H9 (cell line): Measurements from ENCODE around the gene SRP72. TPM values are rescaled to one million over a fixed set of nuclear protein-coding genes. Genes with fewer than 3 reads are reported as not detected.

Experiments used
- DNase-seq: peaks from one replicate; pipeline ENCODE4 v3.0.0-alpha.2; 2017
- H2AFZ ChIP-seq: one replicate; pipeline ENCODE4 v1.6.1; 2013; ENCODE audit warnings: mild to moderate bottlenecking, low read length, control low read depth, moderate library complexity
- H2AK5ac ChIP-seq: 2 replicates; pipeline ENCODE4 v1.6.1; 2013; ENCODE audit warnings: low read length, control low read depth, mixed read lengths; ENCODE audit not compliant: insufficient read length
- H2BK120ac ChIP-seq: one replicate; pipeline ENCODE4 v1.6.1; 2013; ENCODE audit warnings: low read depth, mild to moderate bottlenecking, low read length, control low read depth, inconsistent platforms; ENCODE audit not compliant: poor library complexity, severe bottlenecking
- H2BK12ac ChIP-seq: 2 replicates; pipeline ENCODE4 v1.6.1; 2013; ENCODE audit warnings: low read length, control low read depth, mixed read lengths, low read depth; ENCODE audit not compliant: insufficient read length
- H2BK15ac ChIP-seq: 2 replicates; pipeline ENCODE4 v1.6.1; 2013; ENCODE audit warnings: low read depth, low read length, control low read depth
- H2BK20ac ChIP-seq: one replicate; pipeline ENCODE4 v1.6.1; 2013; ENCODE audit warnings: low read depth, mild to moderate bottlenecking, low read length, control low read depth, inconsistent platforms; ENCODE audit not compliant: poor library complexity, severe bottlenecking
- H2BK5ac ChIP-seq: 2 replicates; pipeline ENCODE4 v1.6.1; 2013; ENCODE audit warnings: low read length, control low read depth, mixed read lengths; ENCODE audit not compliant: insufficient read length
- H3K14ac ChIP-seq: 2 replicates; pipeline ENCODE4 v1.6.1; 2013; ENCODE audit warnings: low read length, control low read depth; ENCODE audit not compliant: insufficient read depth
- H3K18ac ChIP-seq: 2 replicates; pipeline ENCODE4 v1.6.1; 2013; ENCODE audit warnings: low read depth, mild to moderate bottlenecking, mixed read lengths, low read length, control low read depth; ENCODE audit not compliant: insufficient read length
- H3K23ac ChIP-seq: 2 replicates; pipeline ENCODE4 v1.6.1; 2013; ENCODE audit warnings: low read length, control low read depth, mixed read lengths, low read depth; ENCODE audit not compliant: insufficient read length
- H3K23me2 ChIP-seq: 2 replicates; pipeline ENCODE4 v1.6.1; 2013; ENCODE audit warnings: low read depth, mild to moderate bottlenecking, mixed read lengths, low read length, control low read depth; ENCODE audit not compliant: insufficient read length, poor library complexity, severe bottlenecking
- H3K27ac ChIP-seq: 2 replicates; pipeline ENCODE4 v1.5.1; 2013; ENCODE audit warnings: low read length, control low read depth, mixed read lengths, low read depth; ENCODE audit not compliant: insufficient read length
- H3K27me3 ChIP-seq: 2 replicates; pipeline ENCODE4 v1.6.1; 2013; ENCODE audit warnings: low read length, control low read depth, inconsistent platforms; ENCODE audit not compliant: insufficient read depth
- H3K4ac ChIP-seq: 2 replicates; pipeline ENCODE4 v1.6.1; 2013; ENCODE audit warnings: low read depth, mild to moderate bottlenecking, control low read depth, inconsistent platforms, low read length, moderate library complexity
- H3K4me1 ChIP-seq: 2 replicates; pipeline ENCODE4 v1.6.1; 2013; ENCODE audit warnings: low read length, control low read depth, inconsistent platforms; ENCODE audit not compliant: insufficient read depth
- H3K4me2 ChIP-seq: 2 replicates; pipeline ENCODE4 v1.6.1; 2013; ENCODE audit warnings: low read length, control low read depth, mixed read lengths; ENCODE audit not compliant: insufficient read length, insufficient read depth
- H3K56ac ChIP-seq: 2 replicates; pipeline ENCODE4 v1.6.1; 2013; ENCODE audit warnings: low read depth, mild to moderate bottlenecking, mixed read lengths, low read length, control low read depth; ENCODE audit not compliant: insufficient read length
- H3K79me1 ChIP-seq: 2 replicates; pipeline ENCODE4 v1.6.1; 2013; ENCODE audit warnings: low read depth, mild to moderate bottlenecking, moderate library complexity, low read length, control low read depth, inconsistent platforms; ENCODE audit not compliant: insufficient read depth, poor library complexity, severe bottlenecking
- H3K79me2 ChIP-seq: 2 replicates; pipeline ENCODE4 v1.6.1; 2013; ENCODE audit warnings: low read length, control low read depth, inconsistent platforms; ENCODE audit not compliant: insufficient read depth
- H3K9ac ChIP-seq: 2 replicates; pipeline ENCODE4 v1.6.1; 2013; ENCODE audit warnings: low read length, control low read depth, mixed read lengths; ENCODE audit not compliant: insufficient read length; ENCODE audit errors: extremely low read depth
- H3K9me3 ChIP-seq: one replicate; pipeline ENCODE4 v1.6.1; 2013; ENCODE audit warnings: low read depth, low read length, inconsistent platforms; ENCODE audit not compliant: control insufficient read depth
- H3T11ph ChIP-seq: one replicate; pipeline ENCODE4 v1.6.1; 2013; ENCODE audit warnings: mild to moderate bottlenecking, low read length, control low read depth, inconsistent platforms
- H4K20me1 ChIP-seq: one replicate; pipeline ENCODE4 v1.6.1; 2013; ENCODE audit not compliant: control insufficient read depth, insufficient read length, insufficient read depth
- H4K5ac ChIP-seq: 2 replicates; pipeline ENCODE4 v1.6.1; 2013; ENCODE audit warnings: low read depth, mild to moderate bottlenecking, mixed read lengths, low read length, control low read depth; ENCODE audit not compliant: insufficient read length
- H4K8ac ChIP-seq: replicated peaks from 2 replicates; pipeline ENCODE4 v1.6.1; 2013; ENCODE audit warnings: low read length, control low read depth, mixed read lengths, low read depth; ENCODE audit not compliant: insufficient read length
- H4K91ac ChIP-seq: 2 replicates; pipeline ENCODE4 v1.6.1; 2013; ENCODE audit warnings: low read depth, mild to moderate bottlenecking, moderate library complexity, mixed read lengths, low read length, control low read depth; ENCODE audit not compliant: insufficient read length
- H3K27ac Mint-ChIP-seq, 3 experiments: 2 replicates in 2 of 3; 3 replicates in 1 of 3; pipeline ENCODE4 v1.8.0; 2020 to 2021; ENCODE audit warnings: mixed read lengths in 3 of 3, mild to moderate bottlenecking in 1 of 3, moderate library complexity in 1 of 3
- H3K27me3 Mint-ChIP-seq: 2 replicates; pipeline ENCODE4 v1.8.0; 2021; ENCODE audit warnings: low read depth, mild to moderate bottlenecking, moderate library complexity, mixed read lengths
- H3K36me3 Mint-ChIP-seq, 3 experiments: 2 replicates in 2 of 3; 3 replicates in 1 of 3; pipeline ENCODE4 v1.8.0; 2020 to 2021; ENCODE audit warnings: low read depth in 3 of 3, mixed read lengths in 3 of 3; ENCODE audit not compliant: insufficient read depth in 1 of 3
- H3K4me1 Mint-ChIP-seq, 2 experiments: 2 replicates each; pipeline ENCODE4 v1.8.0; 2020; ENCODE audit warnings: mixed read lengths in 2 of 2
- H3K4me3 Mint-ChIP-seq, 2 experiments: 2 replicates in 1 of 2; 3 replicates in 1 of 2; pipeline ENCODE4 v1.8.0; 2020 to 2021; ENCODE audit warnings: mild to moderate bottlenecking in 2 of 2, mixed read lengths in 2 of 2, moderate library complexity in 1 of 2
- H3K9me3 Mint-ChIP-seq, 2 experiments: 2 replicates in 1 of 2; 3 replicates in 1 of 2; pipeline ENCODE4 v1.8.0; 2020; ENCODE audit warnings: mild to moderate bottlenecking in 2 of 2, mixed read lengths in 2 of 2, moderate library complexity in 1 of 2
- WGBS: extraction: QIAGEN DNeasy Blood & Tissue Kit; methylation state at CpG from one replicate; pipeline ENCODE4 v1.1.7; 2013; ENCODE audit warnings: missing lambda C conversion rate, low lambda C conversion rate, mixed read lengths; ENCODE audit not compliant: insufficient read length; ENCODE audit errors: extremely low coverage; 5-methylcytosine and 5-hydroxymethylcytosine counted together
- long read RNA-seq: library from polyadenylated mRNA; unstranded; transcript quantifications from one replicate; pipeline ENCODE4 v2.0.0, GENCODE V29; 2020
- total RNA-seq: library from RNA; stranded (reverse); gene quantifications from 2 replicates; pipeline ENCODE4 v1.2.1, GENCODE V29; 2021
- TF ChIP-seq, protein P1 (sequence below): fragments of 200-600 bp; sonication (generic); conservative IDR thresholded peaks from 3 replicates; pipeline ENCODE4 v1.8.0; 2021; ENCODE audit warnings: antibody characterized with exemption, mild to moderate bottlenecking

Gene SRP72
- total RNA-seq = 140 and 141 TPM in 2 replicates
- long read RNA-seq, full-length matches to known transcripts = 78 of 565 reads
- long read RNA-seq, partial matches to known transcripts = 462 of 565 reads
- long read RNA-seq, other reads (novel, unspliced or antisense) = 25 of 565 reads

DNA sequence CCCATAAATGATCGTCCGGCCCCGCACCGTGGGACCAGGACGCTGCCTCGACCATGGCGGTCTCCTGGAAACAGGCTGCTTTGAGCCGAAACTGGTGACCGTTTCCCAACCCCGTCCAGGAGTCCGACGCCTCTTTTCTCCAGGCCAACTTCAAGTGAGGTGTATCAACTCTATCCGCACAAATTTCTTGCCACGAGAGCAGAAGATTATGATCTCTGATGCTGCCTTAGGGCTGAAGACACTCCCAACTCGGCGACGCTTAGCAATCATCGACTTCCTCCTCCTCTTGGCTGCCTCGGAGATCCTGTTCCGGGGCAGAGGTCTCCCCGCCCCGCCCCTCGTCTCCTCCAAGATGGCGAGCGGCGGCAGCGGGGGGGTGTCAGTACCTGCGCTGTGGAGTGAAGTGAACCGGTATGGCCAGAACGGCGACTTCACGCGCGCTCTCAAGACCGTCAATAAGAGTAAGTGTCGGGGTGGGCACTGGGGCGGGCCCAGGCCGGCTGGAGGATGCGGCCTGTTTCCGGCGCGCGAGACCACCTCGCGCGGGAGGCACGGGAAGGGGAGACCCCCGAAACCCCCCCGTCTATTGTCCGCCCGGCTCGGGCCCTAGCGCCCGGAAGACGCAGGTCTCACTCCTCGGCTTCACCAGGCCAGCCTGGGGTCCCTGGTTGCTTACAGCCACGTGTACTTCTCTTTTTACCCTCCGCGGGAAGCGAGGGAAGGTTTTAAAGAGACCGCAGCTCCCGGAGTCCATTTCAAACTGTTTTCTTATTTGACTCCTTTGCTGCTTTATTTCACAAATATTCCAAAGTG is at the start of gene SRP72:
TSS of gene SRP72 (plus strand) at position 334 of the 813 bp plus-strand sequence. CDS start at position 353, 19 bp downstream.
- Histone ChIP-seq H2BK20ac (no peak within 1 kb of the TSS), H4K5ac (no peak within 1 kb of the TSS), H2BK120ac (no peak within 1 kb of the TSS), H3K56ac (no peak within 1 kb of the TSS), H3K9me3 (no peaks in the 10 kb centered on the region), H3T11ph (no peak within 1 kb of the TSS), H3K27me3 (no peaks in the 10 kb centered on the region), H2AK5ac (no peak within 1 kb of the TSS), H3K23ac (no peak within 1 kb of the TSS), H4K20me1 (no peaks in the 10 kb centered on the region), H2BK15ac (no peak within 1 kb of the TSS), H2BK5ac (no peak within 1 kb of the TSS), H3K79me1 (peaks cover 2% of the 10 kb centered on the region), H3K14ac (peak within 1 kb of the TSS; percentile 91), H3K4ac (no peak within 1 kb of the TSS), H3K4me1 (no peaks in the 10 kb centered on the region), H4K8ac (peak within 1 kb of the TSS; percentile 4), H3K79me2 (peaks cover 10% of the 10 kb centered on the region; the same call in 1 of the 2 replicates), H3K27ac (peak within 1 kb of the TSS; percentile 1), H4K91ac (no peak within 1 kb of the TSS), H3K23me2 (peaks cover 9% of the 10 kb centered on the region), H3K9ac (peak within 1 kb of the TSS; percentile 95), H2BK12ac (no peak within 1 kb of the TSS), H3K18ac (peak within 1 kb of the TSS; percentile 94), H2AFZ (peak within 1 kb of the TSS; percentile 3), H3K4me2 (peak within 1 kb of the TSS; percentile 89)
- H3K9me3 Mint-ChIP-seq = peaks cover 0 to 4% of the 10 kb centered on the region in 2 experiments; a peak in 1 of 5 replicates
- H3K27ac Mint-ChIP-seq = peak within 1 kb of the TSS; percentile 97 to 100 (median 98)
- H3K27me3 Mint-ChIP-seq = peaks cover 2% of the 10 kb centered on the region; the same call in 1 of the 2 replicates
- peaks cover 14 to 39% (median 25%) of the 10 kb centered on the region in 3 experiments for H3K36me3 Mint-ChIP-seq
- TF ChIP-seq, protein P1, sequence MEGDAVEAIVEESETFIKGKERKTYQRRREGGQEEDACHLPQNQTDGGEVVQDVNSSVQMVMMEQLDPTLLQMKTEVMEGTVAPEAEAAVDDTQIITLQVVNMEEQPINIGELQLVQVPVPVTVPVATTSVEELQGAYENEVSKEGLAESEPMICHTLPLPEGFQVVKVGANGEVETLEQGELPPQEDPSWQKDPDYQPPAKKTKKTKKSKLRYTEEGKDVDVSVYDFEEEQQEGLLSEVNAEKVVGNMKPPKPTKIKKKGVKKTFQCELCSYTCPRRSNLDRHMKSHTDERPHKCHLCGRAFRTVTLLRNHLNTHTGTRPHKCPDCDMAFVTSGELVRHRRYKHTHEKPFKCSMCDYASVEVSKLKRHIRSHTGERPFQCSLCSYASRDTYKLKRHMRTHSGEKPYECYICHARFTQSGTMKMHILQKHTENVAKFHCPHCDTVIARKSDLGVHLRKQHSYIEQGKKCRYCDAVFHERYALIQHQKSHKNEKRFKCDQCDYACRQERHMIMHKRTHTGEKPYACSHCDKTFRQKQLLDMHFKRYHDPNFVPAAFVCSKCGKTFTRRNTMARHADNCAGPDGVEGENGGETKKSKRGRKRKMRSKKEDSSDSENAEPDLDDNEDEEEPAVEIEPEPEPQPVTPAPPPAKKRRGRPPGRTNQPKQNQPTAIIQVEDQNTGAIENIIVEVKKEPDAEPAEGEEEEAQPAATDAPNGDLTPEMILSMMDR = no peak
- H3K4me3 Mint-ChIP-seq = peak within 1 kb of the TSS; percentile 95 to 97
- WGBS = no CpG with 5 or more reads among the region's 62 CpGs
- H3K4me1 Mint-ChIP-seq = peaks cover 28 to 35% of the 10 kb centered on the region in 2 experiments
- DNase-seq = peak; percentile 88
